Motor neuron (in vitro differentiated cells): ENCODE results near the gene NCBP1. TPM values are rescaled to one million over a fixed set of nuclear protein-coding genes. Genes with fewer than 3 reads are reported as not detected.
"Not testable (repeated sequence)": the region's sequence is repeated elsewhere in the genome, so short reads cannot be mapped to it uniquely, and the experiment has no call there.

Source experiments
- ATAC-seq, 8 experiments: fragments of 200-7000 bp; cut with Tn5 transposase; replicated peaks in 6 of 8; 2 replicates each; pipeline ENCODE4 v1.8.0; 2021; ENCODE audit warnings: mild to moderate bottlenecking in 8 of 8, moderate library complexity in 8 of 8
- H3K27ac ChIP-seq, 2 donors: fragments of 250-450 bp; sonication (Bioruptor Pico); 2 replicates each; pipeline ENCODE4 v1.9.0; 2021; ENCODE audit warnings: antibody characterized with exemption in 2 of 2, mild to moderate bottlenecking in 2 of 2, moderate library complexity in 1 of 2
- H3K4me1 ChIP-seq, 2 donors: fragments of 250-450 bp; sonication (Bioruptor Pico); replicated peaks in 1 of 2; 2 replicates each; pipeline ENCODE4 v1.6.1; 2021; ENCODE audit warnings: antibody characterized with exemption in 2 of 2, mild to moderate bottlenecking in 2 of 2, moderate library complexity in 1 of 2
- H3K4me3 ChIP-seq, 5 donors: fragments of 250-450 bp; sonication (Bioruptor Pico); 2 replicates each; pipeline ENCODE4 v1.9.0; 2021; ENCODE audit warnings: antibody characterized with exemption in 5 of 5, mild to moderate bottlenecking in 5 of 5, moderate library complexity in 4 of 5
- WGBS, 10 experiments: fragments of 450-650 bp; shearing (Covaris generic); methylation state at CpG; one replicate each; pipeline ENCODE4 v1.0.0; 2022; 5-methylcytosine and 5-hydroxymethylcytosine counted together
- in situ Hi-C, 9 experiments: fragments of 400-800 bp; cut with MboI; loops; one replicate each; pipeline ENCODE4 v1.15.0; 2021; ENCODE audit warnings: low sequenced_read_pairs in 9 of 9, low pct_unique_long_range_greater_than_20kb in 2 of 9; ENCODE audit not compliant: unreplicated experiment in 9 of 9
- total RNA-seq, 8 experiments: library from RNA; unstranded; fragments of 300-600 nt; gene quantifications; 2 replicates each; pipeline versions ENCODE4 v1.2.3 to v1.2.4, GENCODE V29; 2022

Gene NCBP1
- 10 to 100 TPM; 24.4 to 52.3 (median 37.2) TPM for total RNA-seq

DNA sequence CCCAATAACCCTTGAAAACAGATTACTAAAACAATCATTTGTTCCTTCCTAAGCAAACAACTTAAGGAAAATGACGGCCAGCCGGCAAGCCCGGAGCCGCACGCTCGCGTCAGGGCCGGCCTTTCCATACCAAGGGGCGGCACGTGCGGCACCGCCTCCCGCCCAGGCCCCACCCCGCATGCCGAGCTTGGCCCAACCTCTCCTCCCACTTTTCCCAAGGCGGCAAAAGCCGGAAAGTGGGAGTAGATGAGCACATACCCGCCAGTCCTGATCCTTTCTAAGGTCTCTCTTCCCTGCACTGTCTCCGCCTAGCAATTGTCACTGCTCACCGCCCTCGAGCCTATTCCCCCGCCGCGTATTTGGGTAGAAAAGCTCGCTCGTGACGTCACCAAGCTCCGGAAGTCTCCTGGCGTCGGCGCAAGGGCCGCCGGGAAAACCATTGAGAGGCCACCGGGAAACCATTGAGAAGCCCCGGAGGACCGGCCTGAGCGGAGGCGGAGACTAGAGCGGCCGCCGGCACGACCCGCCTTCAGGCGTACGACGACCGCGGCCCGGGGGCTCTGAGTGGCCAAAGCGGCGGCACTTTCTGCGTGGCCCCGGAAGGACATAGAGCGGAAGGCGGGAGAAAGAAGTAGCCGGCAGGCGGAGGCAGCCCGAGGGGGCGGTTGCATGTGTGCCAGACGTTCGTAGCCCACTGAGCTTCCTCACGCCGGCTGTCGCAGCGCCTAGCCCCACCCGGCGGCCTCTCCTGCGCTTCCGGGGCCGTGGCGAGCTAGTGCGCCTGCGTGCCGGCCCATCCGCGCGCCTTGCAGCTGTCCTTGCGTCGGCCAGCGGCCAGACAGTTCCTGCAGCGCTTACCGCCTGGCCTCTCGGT lies at the start of gene NCBP1, which contains the start of gene TSTD2:
Gene NCBP1 (plus strand): TSS at position 837 of the 874 bp plus-strand sequence. CDS start 61 bp downstream, outside the sequence.
Gene TSTD2 (minus strand): TSS at position 384 of the 874 bp plus-strand sequence. CDS start 5,806 bp downstream, outside the sequence.
- Histone ChIP-seq H3K4me1 (peaks cover 29 to 41% of the 10 kb centered on the region in 2 donors), H3K4me3 (peak within 1 kb of the TSS; percentile 73 to 93 (median 85)), H3K27ac (peak within 1 kb of the TSS; percentile 93)
- ATAC-seq, result peak; percentile 80 to 93 (median 90)
- in situ Hi-C loops, result no loop called here
- 0 to 3% (median 0%) methylated on average over 3 to 15 of the region's 83 CpGs; no CpG with 5 or more reads in 4 of the 10 experiments for WGBS, 10 experiments

DNA sequence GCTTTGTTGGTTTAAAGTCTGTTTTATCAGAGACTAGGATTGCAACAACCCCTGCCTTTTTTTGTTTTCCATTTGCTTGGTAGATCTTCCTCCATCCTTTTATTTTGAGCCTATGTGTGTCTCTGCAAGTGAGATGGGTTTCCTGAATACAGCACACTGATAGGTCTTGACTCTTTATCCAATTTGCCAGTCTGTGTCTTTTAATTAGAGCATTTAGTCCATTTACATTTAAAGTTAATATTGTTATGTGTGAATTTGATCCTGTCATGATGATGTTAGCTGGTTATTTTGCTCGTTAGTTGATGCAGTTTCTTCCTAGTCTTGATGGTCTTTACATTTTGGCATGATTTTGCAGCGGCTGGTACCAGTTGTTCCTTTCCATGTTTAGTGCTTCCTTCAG lies 48.8 kb upstream of the NCBP1 start:
- WGBS, 10 experiments, result no CpG with 5 or more reads among the region's 2 CpGs
- not testable (repeated sequence) for H3K27ac ChIP-seq, ATAC-seq, H3K4me3 ChIP-seq, H3K4me1 ChIP-seq
- in situ Hi-C loops, result loop anchor here in 1 of 9 experiments (25.0 kb wide), 1 partner anchor 122 kb away; no protein-coding TSS in a partner anchor

- ATAC-seq, H3K4me3 ChIP-seq, H3K4me1 ChIP-seq, H3K27ac ChIP-seq: not testable (repeated sequence)
- in situ Hi-C loops, result loop anchor here in 1 of 9 experiments (25.0 kb wide), 1 partner anchor 125 kb away; no protein-coding TSS in a partner anchor
- WGBS, 10 experiments, result 0 to 95% (median 20%) methylated on average over 1 to 3 of the region's 7 CpGs; no CpG with 5 or more reads in 5 of the 10 experiments
Measured at GRCh38 chr9:97586909-97587308, 46.7 kb upstream of the NCBP1 start.

- H3K4me3 ChIP-seq, result no peak overlapping the region
- in situ Hi-C loops, result loop anchor here in 1 of 9 experiments (25.0 kb wide), 1 partner anchor 129 kb away; no protein-coding TSS in a partner anchor
- no peak overlapping the region for H3K27ac ChIP-seq
- 0 to 100% (median 82%) methylated on average over 1 to 6 of the region's 6 CpGs for WGBS, 10 experiments
- ATAC-seq, result no peak
- no peaks in the 10 kb centered on the region for H3K4me1 ChIP-seq
Measured at GRCh38 chr9:97591535-97591934, 42.1 kb upstream of the NCBP1 start.

GRCh38 chr9:97592126-97592525 lies 41.5 kb upstream of the NCBP1 start:
- 44 to 100% (median 89%) methylated on average over 1 of the region's 1 CpG; no CpG with 5 or more reads in 1 of the 10 experiments for WGBS, 10 experiments
- Histone ChIP-seq H3K4me1 (no peaks in the 10 kb centered on the region), H3K4me3 (no peak overlapping the region), H3K27ac (no peak overlapping the region)
- ATAC-seq, result no peak
- in situ Hi-C loops, result loop anchor here in 1 of 9 experiments (25.0 kb wide), 1 partner anchor 130 kb away; no protein-coding TSS in a partner anchor

- in situ Hi-C loops, result loop anchor here in 1 of 9 experiments (25.0 kb wide), 1 partner anchor 132 kb away; no protein-coding TSS in a partner anchor
- WGBS, 10 experiments, result 67 to 100% (median 79%) methylated on average over 1 to 4 of the region's 4 CpGs; no CpG with 5 or more reads in 3 of the 10 experiments
- H3K4me1 ChIP-seq, result peaks cover 0 to 2% of the 10 kb centered on the region in 2 donors
- ATAC-seq, result peak in 1 of 8 experiments; percentile 8
- H3K27ac ChIP-seq, result no peak overlapping the region
- H3K4me3 ChIP-seq, result no peak overlapping the region
Measured at GRCh38 chr9:97593960-97594359, 39.7 kb upstream of the NCBP1 start.

DNA sequence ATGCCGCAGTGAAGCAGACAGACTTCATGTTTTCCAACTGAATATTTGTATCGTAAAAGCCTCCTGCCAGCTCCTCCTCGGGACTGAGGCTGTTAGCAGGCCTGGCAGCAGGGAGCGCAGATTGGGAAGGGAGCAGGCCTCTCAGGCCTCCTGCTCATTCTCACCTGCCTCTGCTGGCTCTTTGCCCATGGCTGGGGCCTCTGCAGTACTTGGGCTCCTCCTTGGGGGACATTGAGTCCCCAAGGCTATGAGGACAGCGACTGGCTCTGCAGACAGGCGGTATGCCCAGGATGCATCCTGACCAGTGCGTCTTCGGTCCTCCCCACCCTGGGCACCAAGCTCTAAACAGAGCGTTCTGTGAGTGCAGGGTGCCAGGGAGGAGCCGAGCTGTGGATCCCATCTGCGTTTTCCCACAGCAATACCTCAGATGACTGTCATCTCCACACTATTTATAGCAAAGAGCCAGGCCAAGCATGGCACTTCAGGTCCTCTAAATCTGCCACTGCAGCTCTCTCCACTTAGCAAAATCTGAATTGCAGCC lies 39.2 kb upstream of the NCBP1 start:
- in situ Hi-C loops, result loop anchor here in 1 of 9 experiments (25.0 kb wide), 1 partner anchor 132 kb away; no protein-coding TSS in a partner anchor
- H3K27ac ChIP-seq, result no peak overlapping the region
- WGBS, 10 experiments, result 28 to 86% (median 80%) methylated on average over 1 to 9 of the region's 11 CpGs; no CpG with 5 or more reads in 3 of the 10 experiments

GRCh38 chr9:97596906-97597305 lies 36.7 kb upstream of the NCBP1 start:
- no peak overlapping the region for H3K27ac ChIP-seq
- H3K4me3 ChIP-seq, result no peak overlapping the region
- in situ Hi-C loops, result loop anchor here in 1 of 9 experiments (25.0 kb wide), 1 partner anchor 135 kb away; no protein-coding TSS in a partner anchor
- WGBS, 10 experiments, result 0 to 100% (median 80%) methylated on average over 1 to 4 of the region's 4 CpGs
- H3K4me1 ChIP-seq, result peaks cover 0 to 2% of the 10 kb centered on the region in 2 donors
- ATAC-seq, result no peak

More for the DNA sequence above, 39.2 kb upstream of the NCBP1 start:
- H3K4me3 ChIP-seq, result no peak overlapping the region
- H3K4me1 ChIP-seq, result peaks cover 0 to 2% of the 10 kb centered on the region in 2 donors
- ATAC-seq, result peak in 4 of 8 experiments; percentile 28 to 72 (median 42)

DNA sequence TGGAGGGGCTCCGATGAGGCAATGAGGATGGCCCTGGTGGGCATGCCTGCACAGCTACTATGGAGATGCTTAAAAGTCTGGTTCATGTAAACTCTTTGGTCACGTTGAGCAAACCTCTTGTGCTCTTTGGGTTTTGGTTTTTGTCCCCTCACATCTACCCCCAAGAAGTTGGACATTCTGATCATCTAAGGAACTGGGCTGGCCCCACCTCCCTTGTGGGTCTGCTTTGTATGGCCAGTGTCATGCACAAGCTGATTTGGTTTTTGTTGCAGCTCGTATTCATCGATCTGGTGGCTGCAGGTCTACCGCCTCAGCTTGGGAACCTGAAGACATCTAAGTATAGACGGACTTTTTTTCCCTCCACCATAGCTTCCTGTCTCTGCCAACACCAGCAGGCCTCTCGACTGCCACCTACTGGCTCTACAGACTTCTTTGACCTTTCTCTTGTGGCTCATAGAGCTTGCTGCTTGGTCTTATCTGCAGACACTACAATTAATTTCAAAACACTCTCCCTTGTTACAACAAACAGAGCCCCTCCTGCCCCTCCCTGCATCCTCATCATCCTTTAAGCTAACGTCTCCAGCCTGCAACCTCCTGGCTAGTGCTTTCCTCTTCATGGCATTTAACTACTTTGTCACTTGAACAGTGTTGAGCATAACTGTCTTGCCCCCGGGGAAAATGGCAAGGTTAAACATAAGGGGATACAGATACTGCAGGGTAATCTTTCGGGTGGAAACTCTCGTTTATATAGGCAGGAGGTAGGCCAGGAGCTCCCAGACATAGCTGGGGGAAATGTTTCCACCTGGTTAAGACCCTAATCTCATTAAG lies 34.9 kb upstream of the NCBP1 start:
- ATAC-seq, result peak; percentile 63 to 96 (median 81)
- in situ Hi-C loops, result loop anchor here in 1 of 9 experiments (25.0 kb wide), 1 partner anchor 136 kb away; no protein-coding TSS in a partner anchor
- Histone ChIP-seq H3K4me3 (no peak overlapping the region), H3K27ac (peak overlapping the region in 1 of 2 donors; percentile 10), H3K4me1 (peaks cover 0 to 2% of the 10 kb centered on the region in 2 donors)
- WGBS, 10 experiments, result 0 to 100% (median 31%) methylated on average over 1 to 9 of the region's 11 CpGs

- 85 to 100% (median 95%) methylated on average over 1 to 7 of the region's 7 CpGs; no CpG with 5 or more reads in 1 of the 10 experiments for WGBS, 10 experiments
- ATAC-seq, result no peak
- no peak overlapping the region for H3K4me3 ChIP-seq
- H3K4me1 ChIP-seq, result peaks cover 0 to 2% of the 10 kb centered on the region in 2 donors
- in situ Hi-C loops, result loop anchor here in 1 of 9 experiments (25.0 kb wide), 1 partner anchor 137 kb away; no protein-coding TSS in a partner anchor
- H3K27ac ChIP-seq, result peak overlapping the region in 1 of 2 donors; percentile 10
Measured at GRCh38 chr9:97599314-97599846, 34.2 kb upstream of the NCBP1 start.

GRCh38 chr9:97600531-97601227 lies 32.9 kb upstream of the NCBP1 start:
- no peak for ATAC-seq
- in situ Hi-C loops, result loop anchor here in 7 of 9 experiments (10.0 to 25.0 kb wide), 4 partner anchors 126 to 738 kb away; partner anchors contain the start of gene ZNF782 (in 3 of the 7)
- Histone ChIP-seq H3K4me1 (peaks cover 0 to 2% of the 10 kb centered on the region in 2 donors), H3K27ac (no peak overlapping the region), H3K4me3 (no peak overlapping the region)
- 60 to 100% (median 100%) methylated on average over 2 to 6 of the region's 8 CpGs; no CpG with 5 or more reads in 2 of the 10 experiments for WGBS, 10 experiments
